Astrocyte (in vitro differentiated cells and primary cell): ENCODE measurements around the gene DIAPH2. TPM values are rescaled to one million over a fixed set of nuclear protein-coding genes. Genes with fewer than 3 reads are reported as not detected.

Experiments
- DNase-seq: peaks from one replicate; pipeline ENCODE4 v3.0.0-alpha.2; 2010; ENCODE audit warnings: low read depth
- FAIRE-seq: peaks from 2 replicates; lab custom pipeline; 2011; peaks lifted over from hg19 to GRCh38; lab: Jason Lieb, UNC
- H2AFZ ChIP-seq: 2 replicates; pipeline ENCODE4 v1.6.0; 2012; ENCODE audit warnings: low read depth, low read length, inconsistent platforms
- H3K27ac ChIP-seq: 2 replicates; pipeline ENCODE4 v1.5.1; 2011; ENCODE audit warnings: low read depth, low read length, inconsistent platforms
- H3K27me3 ChIP-seq: 2 replicates; pipeline ENCODE4 v1.6.0; 2011; ENCODE audit warnings: low read length, inconsistent platforms; ENCODE audit not compliant: insufficient read depth
- H3K36me3 ChIP-seq: 2 replicates; pipeline ENCODE4 v1.5.1; 2011; ENCODE audit warnings: low read length, inconsistent platforms; ENCODE audit not compliant: insufficient read depth
- H3K4me1 ChIP-seq: 2 replicates; pipeline ENCODE4 v1.5.1; 2011; ENCODE audit warnings: low read length, inconsistent platforms; ENCODE audit not compliant: insufficient read depth
- H3K4me2 ChIP-seq: 2 replicates; pipeline ENCODE4 v1.6.0; 2012; ENCODE audit warnings: low read length, inconsistent platforms
- H3K4me3 ChIP-seq: 2 replicates; pipeline ENCODE4 v1.5.1; 2011; ENCODE audit warnings: low read depth, mild to moderate bottlenecking, low read length, inconsistent platforms; ENCODE audit not compliant: insufficient read depth
- H3K79me2 ChIP-seq: 2 replicates; pipeline ENCODE4 v1.6.0; 2012; ENCODE audit warnings: mild to moderate bottlenecking, low read length, inconsistent platforms; ENCODE audit not compliant: insufficient read depth
- H3K9ac ChIP-seq: 2 replicates; pipeline ENCODE4 v1.6.0; 2012; ENCODE audit warnings: mild to moderate bottlenecking, low read length, inconsistent platforms
- H3K9me3 ChIP-seq: 2 replicates; pipeline ENCODE4 v1.5.1; 2012; ENCODE audit warnings: low read depth, mild to moderate bottlenecking, low read length, inconsistent platforms; ENCODE audit not compliant: insufficient read depth
- H4K20me1 ChIP-seq: 2 replicates; pipeline ENCODE4 v1.6.0; 2012; ENCODE audit warnings: low read length, inconsistent platforms; ENCODE audit not compliant: insufficient read depth
- H3K27ac Mint-ChIP-seq: one replicate; pipeline ENCODE4 v1.8.0; 2021; ENCODE audit warnings: mild to moderate bottlenecking, mixed read lengths; ENCODE audit not compliant: unreplicated experiment
- H3K27me3 Mint-ChIP-seq: one replicate; pipeline ENCODE4 v1.8.0; 2021; ENCODE audit warnings: low read depth, mixed read lengths; ENCODE audit not compliant: unreplicated experiment
- H3K36me3 Mint-ChIP-seq: one replicate; pipeline ENCODE4 v1.8.0; 2021; ENCODE audit warnings: low read depth, mixed read lengths; ENCODE audit not compliant: unreplicated experiment
- H3K4me1 Mint-ChIP-seq: one replicate; pipeline ENCODE4 v1.8.0; 2021; ENCODE audit warnings: low read depth, mixed read lengths; ENCODE audit not compliant: unreplicated experiment
- H3K4me3 Mint-ChIP-seq: one replicate; pipeline ENCODE4 v1.8.0; 2021; ENCODE audit warnings: mild to moderate bottlenecking, moderate library complexity, mixed read lengths; ENCODE audit not compliant: unreplicated experiment
- H3K9me3 Mint-ChIP-seq: one replicate; pipeline ENCODE4 v1.8.0; 2021; ENCODE audit warnings: mild to moderate bottlenecking, mixed read lengths; ENCODE audit not compliant: unreplicated experiment
- CTCF ChIP-seq: IDR thresholded peaks from 2 replicates; pipeline ENCODE4 v1.5.1; 2011; ENCODE audit warnings: low read depth, mild to moderate bottlenecking, inconsistent platforms, low read length, moderate library complexity; ENCODE audit not compliant: insufficient read depth
- EZH2 ChIP-seq: IDR thresholded peaks from 2 replicates; pipeline ENCODE4 v1.6.1; 2012; ENCODE audit warnings: mild to moderate bottlenecking, low read length, inconsistent platforms; ENCODE audit not compliant: insufficient read depth
- total RNA-seq: library from RNA; stranded (reverse); gene quantifications from 2 replicates; pipeline ENCODE4 v1.2.1, GENCODE V29; 2021

The DIAPH2 gene
- total RNA-seq, 1 donor from 2014 or later, result 9.8 TPM

- peak overlapping the region; percentile 72 for H3K4me3 ChIP-seq
- H3K27me3 Mint-ChIP-seq, result no peaks in the 10 kb centered on the region
- TF ChIP-seq EZH2, result no peak
- no peak for TF ChIP-seq CTCF
- FAIRE-seq, result peak; percentile 91
- peak overlapping the region; percentile 95 for H3K4me2 ChIP-seq
- H4K20me1 ChIP-seq, result no peaks in the 10 kb centered on the region
- H3K9me3 ChIP-seq, result no peaks in the 10 kb centered on the region
- H3K79me2 ChIP-seq, result peaks cover 4% of the 10 kb centered on the region
- peak overlapping the region; percentile 83 for H3K27ac ChIP-seq
- H3K36me3 ChIP-seq, result no peaks in the 10 kb centered on the region
- peak overlapping the region; percentile 92 for H3K9ac ChIP-seq
- no peaks in the 10 kb centered on the region for H3K36me3 Mint-ChIP-seq
- peak overlapping the region; percentile 86 for H2AFZ ChIP-seq
- peak overlapping the region; percentile 47 for H3K27ac Mint-ChIP-seq
- peak overlapping the region; percentile 92 for H3K4me3 Mint-ChIP-seq
- H3K27me3 ChIP-seq, result no peaks in the 10 kb centered on the region
- H3K4me1 Mint-ChIP-seq, result peaks cover 3% of the 10 kb centered on the region
- no peaks in the 10 kb centered on the region for H3K9me3 Mint-ChIP-seq
- peak; percentile 41 for DNase-seq
- peaks cover 7% of the 10 kb centered on the region for H3K4me1 ChIP-seq
These were observed 813 bp downstream of the DIAPH2 start for GRCh38 chrX:96685210-96686099.

DNA sequence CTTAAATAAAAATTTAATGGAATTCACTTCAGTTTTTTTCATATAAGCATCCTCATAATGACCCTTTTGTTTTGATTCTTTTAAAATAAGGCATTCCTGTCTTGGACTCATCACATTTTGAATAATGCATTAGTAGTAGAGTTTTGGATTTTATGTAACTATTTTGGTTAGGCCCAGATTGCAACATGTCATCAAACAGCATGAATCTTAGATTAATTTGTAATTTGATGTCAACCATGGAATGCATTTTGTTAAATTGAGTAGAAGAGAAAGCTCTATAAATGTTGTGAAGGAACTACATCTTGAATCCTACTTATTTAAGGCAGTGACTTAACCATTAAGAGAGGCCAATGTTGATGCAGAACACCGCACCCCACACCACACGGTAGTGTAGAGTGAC is 3.1 kb downstream of the DIAPH2 start:
- no peaks in the 10 kb centered on the region for H4K20me1 ChIP-seq
- peak; percentile 52 for FAIRE-seq
- no peak overlapping the region for H2AFZ ChIP-seq
- Mint-ChIP-seq H3K27ac (no peak overlapping the region), H3K4me3 (no peak overlapping the region), H3K27me3 (no peaks in the 10 kb centered on the region), H3K36me3 (no peaks in the 10 kb centered on the region), H3K4me1 (peaks cover 3% of the 10 kb centered on the region), H3K9me3 (no peaks in the 10 kb centered on the region)
- H3K9ac ChIP-seq, result no peak overlapping the region
- peaks cover 7% of the 10 kb centered on the region for H3K4me1 ChIP-seq
- H3K9me3 ChIP-seq, result no peaks in the 10 kb centered on the region
- H3K4me3 ChIP-seq, result no peak overlapping the region
- H3K27me3 ChIP-seq, result no peaks in the 10 kb centered on the region
- peaks cover 4% of the 10 kb centered on the region for H3K79me2 ChIP-seq
- H3K36me3 ChIP-seq, result no peaks in the 10 kb centered on the region
- no peak for DNase-seq
- no peak overlapping the region for H3K4me2 ChIP-seq
- TF ChIP-seq CTCF (no peak), EZH2 (no peak)
- H3K27ac ChIP-seq, result no peak overlapping the region

- TF ChIP-seq CTCF, result no peak
- TF ChIP-seq EZH2, result no peak
- no peaks in the 10 kb centered on the region for H3K9me3 Mint-ChIP-seq
- Histone ChIP-seq H3K36me3 (no peaks in the 10 kb centered on the region), H3K4me1 (peaks cover 7% of the 10 kb centered on the region), H3K27me3 (no peaks in the 10 kb centered on the region), H3K79me2 (peaks cover 4% of the 10 kb centered on the region), H2AFZ (no peak overlapping the region), H3K4me2 (no peak overlapping the region), H3K27ac (no peak overlapping the region), H3K4me3 (no peak overlapping the region), H3K9me3 (no peaks in the 10 kb centered on the region), H4K20me1 (no peaks in the 10 kb centered on the region), H3K9ac (no peak overlapping the region)
- H3K36me3 Mint-ChIP-seq, result no peaks in the 10 kb centered on the region
- peaks cover 3% of the 10 kb centered on the region for H3K4me1 Mint-ChIP-seq
- H3K4me3 Mint-ChIP-seq, result no peak overlapping the region
- FAIRE-seq (peak; percentile 99), DNase-seq (no peak)
- H3K27ac Mint-ChIP-seq, result no peak overlapping the region
- H3K27me3 Mint-ChIP-seq, result no peaks in the 10 kb centered on the region
These were observed 4.1 kb downstream of the DIAPH2 start for GRCh38 chrX:96688789-96689188.
